OCI-LY7 (cell line): ENCODE results near the gene PDZD2. TPM values are rescaled to one million over a fixed set of nuclear protein-coding genes. Genes with fewer than 3 reads are reported as not detected.
A peak's percentile ranks its signal among the peaks of the same experiment; 100 is the strongest.

ENCODE experiments used
- BruUV-seq: library from RNA; stranded (reverse); fragments of 400-500 nt; replicated peaks from 2 replicates; lab custom pipeline; 2021; lab: Mats Ljungman, UMichigan
- CTCF ChIA-PET: fragments of 300-600 bp; sonication (Branson Sonifier 250); formaldehyde crosslinking; loops from one replicate; lab custom pipeline; 2022; ENCODE audit warnings: antibody characterized with exemption; ENCODE audit not compliant: unreplicated experiment; lab: Charles Lee
- POLR2A ChIA-PET: fragments of 300-600 bp; sonication (Branson Sonifier 250); formaldehyde crosslinking; loops from one replicate; lab custom pipeline; 2022; ENCODE audit warnings: antibody characterized with exemption; lab: Charles Lee
- DNase-seq: peaks from one replicate; pipeline ENCODE4 v3.0.0-alpha.2; 2015; ENCODE audit warnings: low spot score
- H2AFZ ChIP-seq: fragments of 200-600 bp; sonication (generic), shearing (Covaris generic); 2 replicates; pipeline ENCODE4 v1.6.1; 2014; ENCODE audit warnings: mild to moderate bottlenecking, antibody characterized with exemption, low read length, moderate library complexity
- H3K27ac ChIP-seq: fragments of 200-600 bp; sonication (generic); 2 replicates; pipeline ENCODE4 v1.5.1; 2014; ENCODE audit warnings: mixed run types, low read depth, mild to moderate bottlenecking, moderate library complexity, low read length, inconsistent platforms; ENCODE audit not compliant: poor library complexity, severe bottlenecking
- H3K36me3 ChIP-seq: fragments of 200-600 bp; sonication (generic); 2 replicates; pipeline ENCODE4 v1.6.1; 2014; ENCODE audit warnings: mild to moderate bottlenecking, antibody characterized with exemption, low read length, moderate library complexity, mixed read lengths; ENCODE audit not compliant: insufficient read depth
- H3K4me1 ChIP-seq: fragments of 200-600 bp; sonication (generic); 2 replicates; pipeline ENCODE4 v1.5.1; 2014; ENCODE audit warnings: mild to moderate bottlenecking, low read length; ENCODE audit not compliant: insufficient read depth, poor library complexity, severe bottlenecking
- H3K4me2 ChIP-seq: fragments of 200-600 bp; sonication (generic); 2 replicates; pipeline ENCODE4 v1.6.1; 2014; ENCODE audit warnings: mild to moderate bottlenecking, low read length
- H3K4me3 ChIP-seq: fragments of 200-600 bp; sonication (generic); 2 replicates; pipeline ENCODE4 v1.5.1; 2014; ENCODE audit warnings: mild to moderate bottlenecking, low read depth, low read length; ENCODE audit not compliant: poor library complexity, severe bottlenecking
- H3K79me2 ChIP-seq: fragments of 200-600 bp; sonication (generic); 2 replicates; pipeline ENCODE4 v1.6.1; 2016; ENCODE audit warnings: low read depth, mild to moderate bottlenecking, low read length, moderate library complexity, mixed read lengths; ENCODE audit not compliant: insufficient read depth
- H3K9me2 ChIP-seq: fragments of 200-600 bp; sonication (generic); 2 replicates; pipeline ENCODE4 v1.6.1; 2016; ENCODE audit warnings: mild to moderate bottlenecking, low read length, mixed read lengths; ENCODE audit not compliant: insufficient read depth
- H3K9me3 ChIP-seq: fragments of 200-600 bp; sonication (generic); 2 replicates; pipeline ENCODE4 v1.6.1; 2014; ENCODE audit warnings: mild to moderate bottlenecking, mixed run types, low read length, mixed read lengths
- H4K20me1 ChIP-seq: fragments of 200-600 bp; sonication (generic); 2 replicates; pipeline ENCODE4 v1.6.1; 2014; ENCODE audit warnings: mild to moderate bottlenecking, antibody characterized with exemption, low read length, moderate library complexity, mixed read lengths; ENCODE audit not compliant: insufficient read depth
- EZH2phosphoT487 ChIP-seq: fragments of 200-600 bp; sonication (generic); IDR thresholded peaks from 2 replicates; pipeline ENCODE4 v1.6.1; 2018; ENCODE audit warnings: low read depth, borderline replicate concordance, mild to moderate bottlenecking, mixed run types, antibody characterized with exemption, low read length, moderate library complexity, mixed read lengths
- intact Hi-C: fragments of 100-400 bp; cut with micrococcal nuclease; formaldehyde crosslinking; loops from one replicate; pipeline ENCODE4 v1.10.0; 2022; ENCODE audit not compliant: unreplicated experiment
- total RNA-seq, 2 experiments: library from RNA; depleted of rRNA in 1 of 2; stranded (reverse); fragments of >200 nt in 1 of 2; shearing (Covaris generic) in 1 of 2; gene quantifications; 2 replicates each; pipeline ENCODE4 v1.2.3, GENCODE V29; 2014 to 2022
- TF ChIP-seq, protein P1 (sequence below): fragments of 200-600 bp; sonication (generic); conservative IDR thresholded peaks from 2 replicates; pipeline ENCODE4 v1.5.1; 2014; ENCODE audit warnings: mild to moderate bottlenecking, antibody characterized with exemption, low read length, moderate library complexity, mixed read lengths

Gene PDZD2
- total RNA-seq, 2 experiments from 2014 or later, result 8.6 to 10.6 TPM

GRCh38 chr5:31635446-31635845 lies 3.5 kb upstream of the PDZD2 start:
- no peak overlapping the region for H3K27ac ChIP-seq
- peaks cover 2% of the 10 kb centered on the region for H3K4me1 ChIP-seq
- no peak overlapping the region for H3K4me3 ChIP-seq
- intact Hi-C loops, result no loop called here
- ChIA-PET POLR2A (no interaction called here), CTCF (no interaction called here)
- no peaks in the 10 kb centered on the region for H3K79me2 ChIP-seq
- H3K4me2 ChIP-seq, result no peak overlapping the region
- BruUV-seq, result no TSS peak
- H3K36me3 ChIP-seq, result no peaks in the 10 kb centered on the region
- H3K9me3 ChIP-seq, result no peaks in the 10 kb centered on the region
- H4K20me1 ChIP-seq, result no peaks in the 10 kb centered on the region
- H3K9me2 ChIP-seq, result no peaks in the 10 kb centered on the region
- no peak overlapping the region for H2AFZ ChIP-seq
- no peak for DNase-seq
- TF ChIP-seq, protein P1, sequence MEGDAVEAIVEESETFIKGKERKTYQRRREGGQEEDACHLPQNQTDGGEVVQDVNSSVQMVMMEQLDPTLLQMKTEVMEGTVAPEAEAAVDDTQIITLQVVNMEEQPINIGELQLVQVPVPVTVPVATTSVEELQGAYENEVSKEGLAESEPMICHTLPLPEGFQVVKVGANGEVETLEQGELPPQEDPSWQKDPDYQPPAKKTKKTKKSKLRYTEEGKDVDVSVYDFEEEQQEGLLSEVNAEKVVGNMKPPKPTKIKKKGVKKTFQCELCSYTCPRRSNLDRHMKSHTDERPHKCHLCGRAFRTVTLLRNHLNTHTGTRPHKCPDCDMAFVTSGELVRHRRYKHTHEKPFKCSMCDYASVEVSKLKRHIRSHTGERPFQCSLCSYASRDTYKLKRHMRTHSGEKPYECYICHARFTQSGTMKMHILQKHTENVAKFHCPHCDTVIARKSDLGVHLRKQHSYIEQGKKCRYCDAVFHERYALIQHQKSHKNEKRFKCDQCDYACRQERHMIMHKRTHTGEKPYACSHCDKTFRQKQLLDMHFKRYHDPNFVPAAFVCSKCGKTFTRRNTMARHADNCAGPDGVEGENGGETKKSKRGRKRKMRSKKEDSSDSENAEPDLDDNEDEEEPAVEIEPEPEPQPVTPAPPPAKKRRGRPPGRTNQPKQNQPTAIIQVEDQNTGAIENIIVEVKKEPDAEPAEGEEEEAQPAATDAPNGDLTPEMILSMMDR, result no peak
- TF ChIP-seq EZH2phosphoT487, result no peak

GRCh38 chr5:31637851-31638250 lies 1.1 kb upstream of the PDZD2 start:
- intact Hi-C loops, result no loop called here
- Histone ChIP-seq H3K9me2 (no peaks in the 10 kb centered on the region), H3K27ac (no peak overlapping the region), H3K79me2 (no peaks in the 10 kb centered on the region), H2AFZ (no peak overlapping the region), H3K4me3 (no peak overlapping the region), H3K4me2 (no peak overlapping the region), H3K4me1 (peaks cover 2% of the 10 kb centered on the region), H3K36me3 (no peaks in the 10 kb centered on the region), H3K9me3 (no peaks in the 10 kb centered on the region), H4K20me1 (no peaks in the 10 kb centered on the region)
- no TSS peak for BruUV-seq
- ChIA-PET POLR2A (interaction anchor here (1.1 kb wide), 1 partner anchor 8 kb away, joined by 6 read pairs; no protein-coding TSS in a partner anchor), CTCF (interaction anchor here (0.8 kb wide), 1 partner anchor 10 kb away, joined by 3 read pairs; no protein-coding TSS in a partner anchor)
- TF ChIP-seq EZH2phosphoT487, result no peak
- TF ChIP-seq, protein P1, result no peak
- DNase-seq, result no peak

- intact Hi-C loops, result no loop called here
- peak overlapping the region; percentile 68 for H3K4me3 ChIP-seq
- no peak overlapping the region for H3K27ac ChIP-seq
These were observed 586 bp upstream of the PDZD2 start for GRCh38 chr5:31638345-31638744.

More at GRCh38 chr5:31638345-31638744, 586 bp upstream of the PDZD2 start:
- ChIA-PET CTCF (interaction anchor here (0.8 kb wide), 1 partner anchor 9 kb away, joined by 3 read pairs; no protein-coding TSS in a partner anchor), POLR2A (interaction anchor here (1.1 kb wide), 1 partner anchor 9 kb away, joined by 6 read pairs; no protein-coding TSS in a partner anchor)
- no peaks in the 10 kb centered on the region for H4K20me1 ChIP-seq
- peak overlapping the region; percentile 70 for H3K4me2 ChIP-seq
- no peaks in the 10 kb centered on the region for H3K79me2 ChIP-seq
- H3K4me1 ChIP-seq, result peaks cover 2% of the 10 kb centered on the region
- H3K9me2 ChIP-seq, result no peaks in the 10 kb centered on the region
- DNase-seq, result no peak
- no peaks in the 10 kb centered on the region for H3K9me3 ChIP-seq
- BruUV-seq, result no TSS peak
- no peak for TF ChIP-seq EZH2phosphoT487
- TF ChIP-seq, protein P1, result no peak
- no peaks in the 10 kb centered on the region for H3K36me3 ChIP-seq
- H2AFZ ChIP-seq, result peak overlapping the region; percentile 88; the same call in 1 of the 2 replicates
